ES-I3 (cell line): ENCODE measurements around the gene TRIM14.
A peak's percentile ranks its signal among the peaks of the same experiment; 100 is the strongest.

Experiments used
- H3K36me3 ChIP-seq: 2 replicates; pipeline ENCODE4 v1.6.1; 2013; ENCODE audit warnings: mild to moderate bottlenecking, low read length, control low read depth, moderate library complexity; ENCODE audit not compliant: insufficient read depth
- H3K4me1 ChIP-seq: 2 replicates; pipeline ENCODE4 v1.6.1; 2013; ENCODE audit warnings: mild to moderate bottlenecking, control low read depth, low read length; ENCODE audit not compliant: insufficient read depth
- H3K9ac ChIP-seq: 2 replicates; pipeline ENCODE4 v1.6.1; 2013; ENCODE audit warnings: low read depth, mild to moderate bottlenecking, low read length, moderate library complexity
- H3K9me3 ChIP-seq: 2 replicates; pipeline ENCODE4 v1.6.1; 2013; ENCODE audit warnings: mild to moderate bottlenecking, low read length, moderate library complexity; ENCODE audit not compliant: control insufficient read depth, insufficient read depth

The TRIM14 gene

GRCh38 chr9:98074115-98074990 is 44.7 kb downstream of the TRIM14 start:
- Histone ChIP-seq H3K36me3 (no peaks in the 10 kb centered on the region), H3K4me1 (peaks cover 21% of the 10 kb centered on the region), H3K9ac (no peak overlapping the region), H3K9me3 (no peaks in the 10 kb centered on the region)

GRCh38 chr9:98071737-98072136 is 47.3 kb downstream of the TRIM14 start:
- Histone ChIP-seq H3K4me1 (peaks cover 19% of the 10 kb centered on the region), H3K9ac (no peak overlapping the region), H3K9me3 (no peaks in the 10 kb centered on the region), H3K36me3 (no peaks in the 10 kb centered on the region)

- H3K36me3 ChIP-seq: peaks cover 3% of the 10 kb centered on the region; the same call in 1 of the 2 replicates
- H3K9ac ChIP-seq: no peak overlapping the region
- H3K4me1 ChIP-seq: peaks cover 13% of the 10 kb centered on the region
- no peaks in the 10 kb centered on the region for H3K9me3 ChIP-seq
Measured at GRCh38 chr9:98070704-98071103, 48.3 kb downstream of the TRIM14 start.

- no peak overlapping the region for H3K9ac ChIP-seq
- H3K9me3 ChIP-seq: no peaks in the 10 kb centered on the region
- peaks cover 1% of the 10 kb centered on the region; the same call in 1 of the 2 replicates for H3K4me1 ChIP-seq
- peaks cover 3% of the 10 kb centered on the region; the same call in 1 of the 2 replicates for H3K36me3 ChIP-seq
Measured at GRCh38 chr9:98069551-98069950, 49.5 kb downstream of the TRIM14 start.

GRCh38 chr9:98067184-98067583 is 51.8 kb downstream of the TRIM14 start:
- Histone ChIP-seq H3K9ac (no peak overlapping the region), H3K9me3 (no peaks in the 10 kb centered on the region), H3K36me3 (peaks cover 6% of the 10 kb centered on the region; the same call in 1 of the 2 replicates)

GRCh38 chr9:98066235-98066634 is 52.8 kb downstream of the TRIM14 start:
- Histone ChIP-seq H3K9ac (no peak overlapping the region), H3K4me1 (no peaks in the 10 kb centered on the region), H3K9me3 (no peaks in the 10 kb centered on the region), H3K36me3 (peaks cover 6% of the 10 kb centered on the region; the same call in 1 of the 2 replicates)

More at GRCh38 chr9:98067184-98067583, 51.8 kb downstream of the TRIM14 start:
- H3K4me1 ChIP-seq: no peaks in the 10 kb centered on the region

GRCh38 chr9:98064623-98065392 is 54.2 kb downstream of the TRIM14 start:
- Histone ChIP-seq H3K36me3 (peaks cover 9% of the 10 kb centered on the region), H3K9ac (no peak overlapping the region), H3K4me1 (no peaks in the 10 kb centered on the region), H3K9me3 (no peaks in the 10 kb centered on the region)

- Histone ChIP-seq H3K9me3 (no peaks in the 10 kb centered on the region), H3K9ac (no peak overlapping the region), H3K36me3 (peaks cover 9% of the 10 kb centered on the region), H3K4me1 (no peaks in the 10 kb centered on the region)
Measured at GRCh38 chr9:98062161-98062560, 56.9 kb downstream of the TRIM14 start.

- H3K4me1 ChIP-seq: no peaks in the 10 kb centered on the region
- H3K9ac ChIP-seq: peak overlapping the region; percentile 82
- peaks cover 3% of the 10 kb centered on the region; the same call in 1 of the 2 replicates for H3K36me3 ChIP-seq
- no peaks in the 10 kb centered on the region for H3K9me3 ChIP-seq
Measured at GRCh38 chr9:98057138-98057799, 61.8 kb downstream of the TRIM14 start.

GRCh38 chr9:98056269-98057137 is 62.5 kb downstream of the TRIM14 start, which contains the start of gene NANS:
Gene NANS (plus strand): TSS chr9:98056732. CDS start chr9:98056809, 77 bp downstream.
- Histone ChIP-seq H3K9me3 (no peaks in the 10 kb centered on the region), H3K4me1 (no peaks in the 10 kb centered on the region), H3K36me3 (peaks cover 3% of the 10 kb centered on the region; the same call in 1 of the 2 replicates), H3K9ac (peak within 1 kb of the TSS; percentile 83)

GRCh38 chr9:98054376-98054951 is 64.6 kb downstream of the TRIM14 start:
- no peaks in the 10 kb centered on the region for H3K36me3 ChIP-seq
- no peaks in the 10 kb centered on the region for H3K4me1 ChIP-seq
- H3K9me3 ChIP-seq: no peaks in the 10 kb centered on the region
- no peak overlapping the region for H3K9ac ChIP-seq

GRCh38 chr9:98050351-98050750 is 68.7 kb downstream of the TRIM14 start:
- Histone ChIP-seq H3K4me1 (no peaks in the 10 kb centered on the region), H3K36me3 (no peaks in the 10 kb centered on the region), H3K9me3 (no peaks in the 10 kb centered on the region), H3K9ac (no peak overlapping the region)
